ENCODE data around the gene MYDGF. TPM values are rescaled to one million over a fixed set of nuclear protein-coding genes. Genes with fewer than 3 reads are reported as not detected.

Gene MYDGF
- total RNA-seq, 1 experiment from 2014 or later: 128 TPM

DNA sequence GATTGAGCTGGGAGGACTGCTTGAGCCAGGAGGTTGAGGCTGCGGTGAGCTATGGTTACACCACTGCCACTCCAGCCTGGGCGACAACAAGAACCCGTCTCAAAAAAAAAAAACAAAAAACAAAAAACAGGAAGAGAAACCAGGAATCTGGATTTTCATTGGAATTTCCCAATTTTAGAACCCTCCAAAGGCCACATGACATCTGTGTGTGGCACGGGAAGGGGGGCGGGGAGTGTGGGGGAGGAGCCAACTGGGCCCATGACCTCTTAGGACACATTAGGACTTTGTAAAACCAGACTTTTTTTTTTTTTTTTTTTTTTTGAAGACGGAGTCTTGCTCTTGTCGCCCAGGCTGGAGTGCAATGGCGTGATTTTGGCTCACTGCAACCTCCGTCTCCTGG lies 21.2 kb upstream of the MYDGF start:
- Histone ChIP-seq H3K27ac (ENCODE audit: low read depth, low read length, poor library complexity, severe bottlenecking) (no peak overlapping the region), H3K4me1 (ENCODE audit: insufficient read depth, low read length, poor library complexity, severe bottlenecking) (no peaks in the 10 kb centered on the region), H3K36me3 (ENCODE audit: insufficient read depth, low read length, poor library complexity, severe bottlenecking) (peaks cover 40% of the 10 kb centered on the region), H3K27me3 (replicated peaks; ENCODE audit: insufficient read depth, low read depth, low read length, poor library complexity) (no peaks in the 10 kb centered on the region), H3K4me3 (ENCODE audit: low read depth, low read length, poor library complexity, severe bottlenecking) (no peak overlapping the region), H3K9me3 (ENCODE audit: low read depth, low read length, poor library complexity, severe bottlenecking) (no peaks in the 10 kb centered on the region)
- ChIA-PET CTCF (no interaction called here), POLR2A (ENCODE audit: low non-redundant PET) (no interaction called here)
- TF ChIP-seq, protein P1, sequence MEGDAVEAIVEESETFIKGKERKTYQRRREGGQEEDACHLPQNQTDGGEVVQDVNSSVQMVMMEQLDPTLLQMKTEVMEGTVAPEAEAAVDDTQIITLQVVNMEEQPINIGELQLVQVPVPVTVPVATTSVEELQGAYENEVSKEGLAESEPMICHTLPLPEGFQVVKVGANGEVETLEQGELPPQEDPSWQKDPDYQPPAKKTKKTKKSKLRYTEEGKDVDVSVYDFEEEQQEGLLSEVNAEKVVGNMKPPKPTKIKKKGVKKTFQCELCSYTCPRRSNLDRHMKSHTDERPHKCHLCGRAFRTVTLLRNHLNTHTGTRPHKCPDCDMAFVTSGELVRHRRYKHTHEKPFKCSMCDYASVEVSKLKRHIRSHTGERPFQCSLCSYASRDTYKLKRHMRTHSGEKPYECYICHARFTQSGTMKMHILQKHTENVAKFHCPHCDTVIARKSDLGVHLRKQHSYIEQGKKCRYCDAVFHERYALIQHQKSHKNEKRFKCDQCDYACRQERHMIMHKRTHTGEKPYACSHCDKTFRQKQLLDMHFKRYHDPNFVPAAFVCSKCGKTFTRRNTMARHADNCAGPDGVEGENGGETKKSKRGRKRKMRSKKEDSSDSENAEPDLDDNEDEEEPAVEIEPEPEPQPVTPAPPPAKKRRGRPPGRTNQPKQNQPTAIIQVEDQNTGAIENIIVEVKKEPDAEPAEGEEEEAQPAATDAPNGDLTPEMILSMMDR (conservative IDR thresholded peaks at IDR 0.05; ENCODE audit: low read depth, low read length): no peak
- TF ChIP-seq EZH2 (IDR thresholded peaks at IDR 0.05; ENCODE audit: borderline replicate concordance, low read depth, low read length, poor library complexity, severe bottlenecking): no peak
- no TSS peak for BruUV-seq (replicated peaks)
- no peak for DNase-seq (ENCODE audit: low spot score)
- intact Hi-C loops (cut with micrococcal nuclease; ENCODE audit: unreplicated experiment): no loop called here

DNA sequence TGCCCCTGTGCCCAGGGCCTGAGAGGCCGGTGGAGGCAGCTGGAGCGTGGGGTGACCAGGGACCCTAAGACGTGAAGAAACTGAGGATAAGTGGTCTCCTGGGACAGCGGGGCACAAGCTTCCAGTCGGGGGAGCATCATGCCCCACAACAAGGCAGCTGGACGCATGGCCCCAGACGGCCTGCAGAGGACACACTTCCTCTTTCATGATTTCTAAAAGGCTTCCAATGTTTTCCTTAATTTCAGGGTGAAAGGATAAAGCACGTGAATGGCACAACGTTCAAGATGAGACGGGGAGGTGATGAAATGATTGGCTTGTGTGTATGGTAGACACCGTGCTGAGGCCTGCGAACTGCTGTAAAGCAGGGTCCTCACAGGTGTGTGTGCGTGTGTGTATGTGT lies 20.2 kb upstream of the MYDGF start:
- POLR2A ChIA-PET (ENCODE audit: low non-redundant PET): interaction anchor here (0.6 kb wide), 1 partner anchor 24 kb away, joined by 3 read pairs; no protein-coding TSS in a partner anchor
- H3K27me3 ChIP-seq (replicated peaks; ENCODE audit: insufficient read depth, low read depth, low read length, poor library complexity): no peaks in the 10 kb centered on the region
- TF ChIP-seq EZH2 (IDR thresholded peaks at IDR 0.05; ENCODE audit: borderline replicate concordance, low read depth, low read length, poor library complexity, severe bottlenecking): no peak
- TF ChIP-seq, protein P1 (conservative IDR thresholded peaks at IDR 0.05; ENCODE audit: low read depth, low read length): no peak
- CTCF ChIA-PET: no interaction called here
- no peak overlapping the region for H3K4me3 ChIP-seq (ENCODE audit: low read depth, low read length, poor library complexity, severe bottlenecking)
- no peaks in the 10 kb centered on the region for H3K4me1 ChIP-seq (ENCODE audit: insufficient read depth, low read length, poor library complexity, severe bottlenecking)
- H3K9me3 ChIP-seq (ENCODE audit: low read depth, low read length, poor library complexity, severe bottlenecking): no peaks in the 10 kb centered on the region
- peaks cover 40% of the 10 kb centered on the region for H3K36me3 ChIP-seq (ENCODE audit: insufficient read depth, low read length, poor library complexity, severe bottlenecking)
- H3K27ac ChIP-seq (ENCODE audit: low read depth, low read length, poor library complexity, severe bottlenecking): no peak overlapping the region
- no peak for DNase-seq (ENCODE audit: low spot score)
- BruUV-seq (replicated peaks): no TSS peak
- intact Hi-C loops (cut with micrococcal nuclease; ENCODE audit: unreplicated experiment): no loop called here

DNA sequence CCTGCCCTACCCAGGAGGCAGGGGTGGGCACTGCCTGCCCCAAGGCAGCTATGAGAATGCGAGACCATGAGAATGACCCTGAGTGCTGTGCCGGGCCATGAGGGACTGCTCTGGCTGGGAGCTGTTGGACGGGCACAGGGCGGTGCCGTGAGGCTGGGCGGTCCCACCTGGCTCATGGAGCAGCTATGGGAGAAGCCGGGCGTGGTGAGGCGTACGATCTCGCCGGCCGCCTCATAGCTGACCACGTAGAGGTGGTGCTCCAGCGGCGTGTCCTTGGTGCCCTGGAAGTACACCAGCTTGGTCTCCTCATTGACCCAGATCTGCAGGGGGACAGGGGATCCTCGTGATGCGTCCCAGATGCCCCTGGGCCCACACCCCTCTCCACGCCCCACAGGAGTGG lies 19.3 kb upstream of the MYDGF start:
- Histone ChIP-seq H3K4me3 (ENCODE audit: low read depth, low read length, poor library complexity, severe bottlenecking) (no peak overlapping the region), H3K27ac (ENCODE audit: low read depth, low read length, poor library complexity, severe bottlenecking) (no peak overlapping the region), H3K4me1 (ENCODE audit: insufficient read depth, low read length, poor library complexity, severe bottlenecking) (no peaks in the 10 kb centered on the region), H3K36me3 (ENCODE audit: insufficient read depth, low read length, poor library complexity, severe bottlenecking) (peaks cover 33% of the 10 kb centered on the region), H3K9me3 (ENCODE audit: low read depth, low read length, poor library complexity, severe bottlenecking) (no peaks in the 10 kb centered on the region), H3K27me3 (replicated peaks; ENCODE audit: insufficient read depth, low read depth, low read length, poor library complexity) (no peaks in the 10 kb centered on the region)
- no TSS peak for BruUV-seq (replicated peaks)
- DNase-seq (ENCODE audit: low spot score): no peak
- TF ChIP-seq EZH2 (IDR thresholded peaks at IDR 0.05; ENCODE audit: borderline replicate concordance, low read depth, low read length, poor library complexity, severe bottlenecking): no peak
- TF ChIP-seq, protein P1 (conservative IDR thresholded peaks at IDR 0.05; ENCODE audit: low read depth, low read length): no peak
- intact Hi-C loops (cut with micrococcal nuclease; ENCODE audit: unreplicated experiment): no loop called here
- ChIA-PET POLR2A (ENCODE audit: low non-redundant PET) (no interaction called here), CTCF (interaction anchor here (0.5 kb wide), 1 partner anchor 102 kb away, joined by 4 read pairs; the partner anchor contains the start of gene FEM1A)
